ENCODE data around the gene MRPS23. TPM values are rescaled to one million over a fixed set of nuclear protein-coding genes. Genes with fewer than 3 reads are reported as not detected.
A peak's percentile ranks its signal among the peaks of the same experiment; 100 is the strongest.
"Not testable (repeated sequence)": the region's sequence is repeated elsewhere in the genome, so short reads cannot be mapped to it uniquely, and the experiment has no call there.

MRPS23 gene
- total RNA-seq, 1 experiment from 2014 or later: 87.3 TPM

GRCh38 chr17:57855391-57856035 lies 5.7 kb upstream of the MRPS23 start:
- in situ Hi-C loops (cut with HindIII; ENCODE audit: low pct_unique_long_range_greater_than_20kb, low sequenced_read_pairs): loop anchor here (10.0 kb wide), 1 partner anchor 119 kb away; no protein-coding TSS in a partner anchor
- DNase-seq (ENCODE audit: low read depth, low spot score): no peak

GRCh38 chr17:57853695-57854094 lies 3.9 kb upstream of the MRPS23 start:
- DNase-seq (ENCODE audit: low read depth, low spot score): no peak
- in situ Hi-C loops (cut with HindIII; ENCODE audit: low pct_unique_long_range_greater_than_20kb, low sequenced_read_pairs): loop anchor here (10.0 kb wide), 1 partner anchor 121 kb away; no protein-coding TSS in a partner anchor

GRCh38 chr17:57852955-57853328 lies 3.1 kb upstream of the MRPS23 start:
- DNase-seq (ENCODE audit: low read depth, low spot score): no peak
- in situ Hi-C loops (cut with HindIII; ENCODE audit: low pct_unique_long_range_greater_than_20kb, low sequenced_read_pairs): loop anchor here (10.0 kb wide), 1 partner anchor 122 kb away; no protein-coding TSS in a partner anchor

GRCh38 chr17:57852092-57852954 lies 2.5 kb upstream of the MRPS23 start:
- no peak for DNase-seq (ENCODE audit: low read depth, low spot score)
- in situ Hi-C loops (cut with HindIII; ENCODE audit: low pct_unique_long_range_greater_than_20kb, low sequenced_read_pairs): loop anchor here (10.0 kb wide), 1 partner anchor 122 kb away; no protein-coding TSS in a partner anchor

DNA sequence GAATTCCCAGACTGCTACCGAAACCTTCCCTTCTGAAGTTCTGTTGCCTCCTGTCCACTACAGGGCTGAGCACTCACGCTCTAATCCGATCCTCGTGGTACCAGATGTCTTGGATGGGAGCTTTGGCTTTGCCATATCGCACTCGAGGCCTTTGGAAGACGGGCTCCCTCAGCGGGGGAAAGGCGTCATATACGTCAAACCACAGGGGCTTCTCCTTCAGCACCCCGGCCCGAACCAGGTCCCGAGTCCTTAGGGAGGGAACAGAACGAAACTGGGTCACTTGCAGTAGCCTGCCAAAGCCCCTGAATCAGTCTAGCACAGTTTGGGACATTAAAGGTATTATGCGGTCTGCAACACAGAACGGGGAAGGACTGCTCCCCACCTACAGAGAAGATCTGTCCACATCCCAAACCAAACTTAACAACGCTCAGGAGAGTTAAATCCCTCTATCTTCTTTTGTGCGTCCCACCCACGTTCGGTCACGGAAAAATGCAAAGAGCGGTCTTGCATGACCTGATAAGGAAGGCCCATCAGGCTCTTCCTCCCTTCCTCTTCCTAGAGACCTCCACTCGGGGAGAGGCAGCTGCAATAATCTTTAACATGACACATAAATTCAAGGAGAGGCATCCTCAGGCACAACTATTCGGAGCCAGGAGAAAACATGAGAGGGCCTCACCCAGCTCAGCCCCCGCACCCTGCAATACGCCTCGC lies 526 bp downstream of the MRPS23 start:
- no peak for DNase-seq (ENCODE audit: low read depth, low spot score)
- in situ Hi-C loops (cut with HindIII; ENCODE audit: low pct_unique_long_range_greater_than_20kb, low sequenced_read_pairs): no loop called here

DNA sequence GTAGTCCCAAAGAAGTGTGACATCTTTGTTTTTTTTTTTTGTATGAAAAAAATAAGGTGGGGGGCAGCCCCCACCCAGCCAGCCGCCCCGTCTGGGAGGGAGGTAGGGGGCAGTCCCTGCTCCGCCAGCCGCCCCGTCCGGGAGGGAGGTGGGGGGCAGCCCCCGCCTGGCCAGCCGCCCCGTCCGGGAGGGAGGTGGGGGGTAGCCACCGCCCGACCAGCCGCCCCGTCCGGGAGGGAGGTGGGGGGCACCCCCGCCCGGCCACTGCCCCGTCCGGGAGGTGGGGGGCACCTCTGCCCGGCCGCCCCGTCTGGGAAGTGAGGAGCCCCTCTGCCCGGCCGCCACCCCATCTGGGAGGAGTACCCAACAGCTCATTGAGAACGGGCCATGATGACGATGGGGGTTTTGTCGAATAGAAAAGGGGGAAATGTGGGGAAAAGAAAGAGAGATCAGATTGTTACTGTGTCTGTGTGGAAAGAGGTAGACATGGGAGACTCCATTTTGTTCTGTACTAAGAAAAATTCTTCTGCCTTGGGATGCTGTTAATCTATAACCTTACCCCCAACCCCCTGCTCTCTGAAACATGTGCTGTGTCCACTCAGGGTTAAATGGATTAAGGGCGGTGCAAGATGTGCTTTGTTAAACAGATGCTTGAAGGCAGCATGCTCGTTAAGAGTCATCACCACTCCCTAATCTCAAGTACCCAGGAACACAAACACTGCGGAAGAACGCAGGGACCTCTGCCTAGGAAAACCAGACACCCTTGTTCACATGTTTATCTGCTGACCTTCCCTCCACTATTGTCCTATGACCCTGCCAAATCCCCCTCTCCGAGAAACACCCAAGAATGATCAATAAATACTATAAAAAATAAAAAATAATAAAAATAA lies 3.5 kb downstream of the MRPS23 start:
- in situ Hi-C loops (cut with HindIII; ENCODE audit: low pct_unique_long_range_greater_than_20kb, low sequenced_read_pairs); DNase-seq (ENCODE audit: low read depth, low spot score): not testable (repeated sequence)

DNA sequence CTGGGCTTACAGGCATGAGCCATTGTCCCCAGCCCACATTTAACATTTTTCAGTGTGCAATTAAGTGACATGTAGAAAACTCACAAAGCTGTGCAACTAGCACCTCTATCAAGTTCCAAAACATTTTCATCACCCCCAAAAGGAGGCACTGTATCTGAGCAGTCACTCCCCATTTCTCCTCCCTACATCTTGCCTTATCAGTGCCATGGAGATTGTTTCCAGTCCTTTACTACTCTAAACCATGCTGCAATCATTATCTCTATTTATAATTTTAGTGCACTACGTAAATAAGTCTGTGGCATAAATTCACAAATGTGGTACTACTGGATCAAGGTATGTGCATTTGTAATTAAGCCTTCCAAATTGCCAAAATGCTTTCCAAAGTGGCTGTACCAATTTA lies 7.6 kb downstream of the MRPS23 start:
- DNase-seq (ENCODE audit: low read depth, low spot score): no peak
- in situ Hi-C loops (cut with HindIII; ENCODE audit: low pct_unique_long_range_greater_than_20kb, low sequenced_read_pairs): no loop called here

DNA sequence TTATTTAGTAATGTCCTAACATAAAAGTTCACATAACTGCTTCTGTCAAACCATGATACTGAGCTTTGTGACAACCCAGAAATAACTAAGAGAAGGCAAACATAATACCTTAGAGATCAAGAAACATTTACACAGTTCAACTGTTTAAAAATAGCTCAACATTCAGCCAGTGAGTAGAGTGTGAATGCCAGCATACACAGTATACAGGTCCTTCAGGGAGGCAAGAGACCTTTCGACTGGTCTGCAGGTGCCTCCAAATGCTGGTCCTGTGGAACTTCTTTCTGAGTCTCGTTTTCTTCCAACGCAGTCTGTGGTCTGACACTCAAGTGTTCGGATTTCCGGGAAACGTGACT lies 10.3 kb downstream of the MRPS23 start:
- in situ Hi-C loops (cut with HindIII; ENCODE audit: low pct_unique_long_range_greater_than_20kb, low sequenced_read_pairs): no loop called here
- DNase-seq (ENCODE audit: low read depth, low spot score): no peak

DNA sequence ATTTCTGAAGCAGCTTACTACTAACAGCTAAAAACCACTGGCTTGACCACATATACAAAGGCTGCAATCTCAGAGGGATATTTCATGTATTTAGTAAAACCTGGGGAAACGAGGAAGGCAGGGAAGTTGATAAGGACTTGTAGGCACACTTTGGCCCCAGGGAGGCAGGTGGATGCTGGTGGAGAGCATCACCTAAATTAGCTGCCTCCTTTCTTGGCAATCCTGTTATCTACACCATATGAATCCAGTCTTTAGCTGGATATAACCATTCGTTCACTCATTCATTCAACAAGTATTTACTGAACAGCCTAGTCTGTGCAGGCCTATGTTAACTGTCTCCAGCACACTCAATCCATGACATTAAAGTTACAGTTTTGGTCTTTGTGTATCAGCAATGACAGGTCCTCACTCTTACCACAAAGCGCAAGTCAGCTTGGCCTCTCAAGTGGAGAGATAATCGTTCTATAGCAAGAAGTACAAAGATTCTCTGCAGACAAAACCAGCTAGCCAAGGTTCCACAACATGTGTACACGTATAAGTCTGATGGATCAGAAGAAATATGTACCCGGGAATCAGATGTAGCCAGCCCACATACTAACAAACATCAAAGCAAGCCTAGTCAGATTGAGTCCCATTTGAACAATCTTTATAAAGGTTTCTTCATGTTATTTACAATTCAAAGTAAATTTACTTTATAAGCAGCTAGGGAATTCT lies 10.8 kb downstream of the MRPS23 start:
- no peak for DNase-seq (ENCODE audit: low read depth, low spot score)
- in situ Hi-C loops (cut with HindIII; ENCODE audit: low pct_unique_long_range_greater_than_20kb, low sequenced_read_pairs): no loop called here

GRCh38 chr17:57838453-57838852 lies 11.4 kb downstream of the MRPS23 start:
- in situ Hi-C loops (cut with HindIII; ENCODE audit: low pct_unique_long_range_greater_than_20kb, low sequenced_read_pairs): no loop called here

DNA sequence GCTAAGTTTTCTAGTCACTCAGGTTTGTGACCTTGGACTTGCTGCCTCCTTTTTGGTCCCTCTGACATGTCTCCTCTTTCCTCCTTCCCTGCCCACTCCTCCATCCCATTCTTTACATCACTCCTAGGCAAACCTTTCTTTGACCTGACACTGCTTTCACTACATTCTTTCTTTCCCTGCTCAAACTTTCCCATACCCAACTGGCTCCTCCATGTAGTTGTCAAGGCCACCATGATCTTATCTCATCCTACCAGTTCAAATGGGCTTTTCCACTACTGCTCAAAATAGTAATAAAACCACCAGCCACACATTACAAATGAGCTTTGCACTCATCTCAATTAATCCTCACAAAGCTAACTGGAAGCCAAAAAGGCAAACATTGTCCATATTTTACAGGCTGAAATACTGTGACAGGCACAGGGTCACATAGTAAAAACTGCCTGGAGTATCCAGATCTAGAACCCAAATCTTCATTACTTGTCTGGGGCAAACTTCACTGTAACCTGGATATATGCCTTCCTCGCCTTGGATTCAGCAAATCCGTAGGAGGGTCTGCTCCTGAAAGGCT lies 14.4 kb downstream of the MRPS23 start:
- in situ Hi-C loops (cut with HindIII; ENCODE audit: low pct_unique_long_range_greater_than_20kb, low sequenced_read_pairs): no loop called here
- no peak for DNase-seq (ENCODE audit: low read depth, low spot score)

More at GRCh38 chr17:57838453-57838852, 11.4 kb downstream of the MRPS23 start:
- DNase-seq (ENCODE audit: low read depth, low spot score): no peak

GRCh38 chr17:57834146-57834741 lies 15.6 kb downstream of the MRPS23 start:
- in situ Hi-C loops (cut with HindIII; ENCODE audit: low pct_unique_long_range_greater_than_20kb, low sequenced_read_pairs): no loop called here
- no peak for DNase-seq (ENCODE audit: low read depth, low spot score)

DNA sequence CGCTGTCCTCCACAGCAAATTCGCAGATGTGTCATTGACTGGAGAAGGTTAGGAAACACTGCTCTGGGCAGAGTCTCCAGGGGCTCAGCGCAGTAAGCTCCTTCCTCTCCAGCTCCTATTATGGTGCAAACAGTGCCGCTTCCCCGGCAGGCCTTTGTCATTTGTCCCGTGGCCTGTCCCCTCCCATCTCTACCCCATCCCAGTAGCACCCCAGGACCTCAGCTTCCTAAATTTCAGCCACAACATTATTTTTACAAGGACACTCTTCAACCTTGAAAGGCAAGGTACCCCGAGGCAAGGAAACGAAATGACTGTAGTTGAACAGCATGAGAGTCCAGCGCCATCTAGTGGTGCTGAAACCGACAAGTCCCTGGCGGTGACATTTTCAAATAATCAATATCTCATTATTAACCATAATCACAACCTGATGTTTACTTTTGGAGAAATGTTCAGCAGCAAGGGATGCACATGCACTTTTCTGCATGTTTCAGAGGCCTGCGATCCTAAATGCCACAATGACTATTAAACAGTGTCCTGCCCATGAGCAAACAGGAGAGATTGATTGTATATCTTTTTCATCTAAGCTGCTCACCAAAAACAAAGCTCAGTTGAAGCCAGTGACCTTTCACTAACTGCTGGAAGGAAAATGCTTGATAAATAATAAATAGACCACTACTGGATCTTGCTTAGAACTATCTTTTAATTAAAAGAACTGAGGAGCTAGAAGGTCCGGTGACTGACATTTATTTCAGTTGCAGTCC lies 16.5 kb downstream of the MRPS23 start:
- in situ Hi-C loops (cut with HindIII; ENCODE audit: low pct_unique_long_range_greater_than_20kb, low sequenced_read_pairs): no loop called here
- peak; percentile 80 for DNase-seq (ENCODE audit: low read depth, low spot score)

GRCh38 chr17:57832314-57833178 lies 17.3 kb downstream of the MRPS23 start:
- in situ Hi-C loops (cut with HindIII; ENCODE audit: low pct_unique_long_range_greater_than_20kb, low sequenced_read_pairs): no loop called here

GRCh38 chr17:57830880-57831279 lies 19.0 kb downstream of the MRPS23 start:
- no peak for DNase-seq (ENCODE audit: low read depth, low spot score)
- in situ Hi-C loops (cut with HindIII; ENCODE audit: low pct_unique_long_range_greater_than_20kb, low sequenced_read_pairs): no loop called here

More at GRCh38 chr17:57832314-57833178, 17.3 kb downstream of the MRPS23 start:
- DNase-seq (ENCODE audit: low read depth, low spot score): no peak

Data from SK-MEL-5 (cell line).